Breast epithelium (tissue), 4 donors: ENCODE measurements around the gene OSGIN1. TPM values are rescaled to one million over a fixed set of nuclear protein-coding genes. Genes with fewer than 3 reads are reported as not detected.

ENCODE experiments used
- DNase-seq, 2 donors: peaks; one replicate each; pipeline ENCODE4 v3.0.0-alpha.2; 2019; ENCODE audit warnings: low spot score in 2 of 2
- H3K27ac ChIP-seq, 2 donors: fragments of 200-600 bp; sonication (generic) in 1 of 2; one replicate each; pipeline ENCODE4 v1.5.1; 2016 to 2019; ENCODE audit warnings: mild to moderate bottlenecking in 1 of 2
- H3K27me3 ChIP-seq, 2 donors: fragments of 200-600 bp; sonication (generic) in 1 of 2; one replicate each; pipeline versions ENCODE4 v1.5.1 to v1.6.0; 2017 to 2019; ENCODE audit warnings: control low read depth in 1 of 2, mild to moderate bottlenecking in 1 of 2
- H3K36me3 ChIP-seq: fragments of 200-600 bp; one replicate; pipeline ENCODE4 v1.5.1; 2019
- H3K4me1 ChIP-seq, 2 donors: fragments of 200-600 bp; sonication (generic); one replicate each; pipeline ENCODE4 v1.5.1; 2016 to 2019; ENCODE audit warnings: control low read depth in 1 of 2
- H3K4me3 ChIP-seq, 3 donors: fragments of 200-600 bp; sonication (generic); 1 replicate in 2 of 3; 2 replicates in 1 of 3; pipeline ENCODE4 v1.5.1; 2016 to 2019; ENCODE audit warnings: mild to moderate bottlenecking in 3 of 3, moderate library complexity in 2 of 3
- H3K9me3 ChIP-seq, 2 donors: fragments of 200-600 bp; sonication (generic) in 1 of 2; one replicate each; pipeline ENCODE4 v1.5.1; 2016 to 2019; ENCODE audit warnings: control low read depth in 1 of 2
- CTCF ChIP-seq, 3 donors: fragments of 450-650 bp; IDR thresholded peaks; one replicate each; pipeline ENCODE4 v1.5.1; 2016 to 2017; ENCODE audit warnings: antibody characterized with exemption in 3 of 3, mild to moderate bottlenecking in 3 of 3, moderate library complexity in 3 of 3
- POLR2A ChIP-seq: fragments of 450-650 bp; IDR thresholded peaks from one replicate; pipeline ENCODE4 v1.6.1; 2016; ENCODE audit warnings: antibody characterized with exemption, mild to moderate bottlenecking, moderate library complexity
- POLR2AphosphoS5 ChIP-seq, 3 donors: sonication (generic); formaldehyde crosslinking; IDR thresholded peaks; one replicate each; pipeline ENCODE4 v1.6.1; 2017; ENCODE audit warnings: antibody characterized with exemption in 3 of 3
- intact Hi-C: fragments of 100-400 bp; cut with DNase I; formaldehyde crosslinking; loops from one replicate; pipeline ENCODE4 v1.15.1; 2023; ENCODE audit warnings: low total_unique reads
- total RNA-seq, 3 donors: library from RNA; depleted of rRNA; stranded (reverse); fragments of >200 nt; gene quantifications; one replicate each; pipeline ENCODE4 v1.1.0, GENCODE V29; 2016

OSGIN1 gene
- total RNA-seq, 3 donors from 2014 or later: 3.0 to 3.5 (median 3.3) TPM

- Histone ChIP-seq H3K9me3 (no peaks in the 10 kb centered on the region), H3K27ac (peak overlapping the region; percentile 56 to 85), H3K27me3 (no peaks in the 10 kb centered on the region), H3K4me3 (peak overlapping the region in 2 of 3 donors; percentile 46 to 47), H3K4me1 (no peaks in the 10 kb centered on the region), H3K36me3 (no peaks in the 10 kb centered on the region)
- TF ChIP-seq CTCF (IDR thresholded peaks at IDR 0.05): peak; percentile 71 to 92 (median 83)
- TF ChIP-seq POLR2A: no peak
- TF ChIP-seq POLR2AphosphoS5 (IDR thresholded peaks at IDR 0.05): peak in 1 of 3 donors; percentile 22
- DNase-seq: peak; percentile 67 to 90
- intact Hi-C loops: no loop called here
Measured at GRCh38 chr16:83926726-83927397, 26.2 kb upstream of the OSGIN1 start.

- no peak overlapping the region for H3K4me3 ChIP-seq
- H3K27ac ChIP-seq: no peak overlapping the region
- intact Hi-C loops: no loop called here
- no peak for TF ChIP-seq CTCF (IDR thresholded peaks at IDR 0.05)
- TF ChIP-seq POLR2A: no peak
- TF ChIP-seq POLR2AphosphoS5 (IDR thresholded peaks at IDR 0.05): no peak
- H3K9me3 ChIP-seq: no peaks in the 10 kb centered on the region
- no peaks in the 10 kb centered on the region for H3K36me3 ChIP-seq
- H3K4me1 ChIP-seq: no peaks in the 10 kb centered on the region
- no peak for DNase-seq
- H3K27me3 ChIP-seq: no peaks in the 10 kb centered on the region
Measured at GRCh38 chr16:83928341-83929055, 24.5 kb upstream of the OSGIN1 start.

GRCh38 chr16:83929811-83930555 lies 23.1 kb upstream of the OSGIN1 start:
- H3K9me3 ChIP-seq: no peaks in the 10 kb centered on the region
- no peak for TF ChIP-seq CTCF (IDR thresholded peaks at IDR 0.05)
- TF ChIP-seq POLR2AphosphoS5 (IDR thresholded peaks at IDR 0.05): no peak
- TF ChIP-seq POLR2A: no peak
- intact Hi-C loops: no loop called here
- no peak for DNase-seq
- H3K4me1 ChIP-seq: no peaks in the 10 kb centered on the region
- H3K4me3 ChIP-seq: no peak overlapping the region
- H3K36me3 ChIP-seq: no peaks in the 10 kb centered on the region
- H3K27me3 ChIP-seq: no peaks in the 10 kb centered on the region
- H3K27ac ChIP-seq: no peak overlapping the region

- TF ChIP-seq POLR2A (no peak), POLR2AphosphoS5 (IDR thresholded peaks at IDR 0.05) (no peak), CTCF (IDR thresholded peaks at IDR 0.05) (no peak)
- no peak overlapping the region for H3K27ac ChIP-seq
- intact Hi-C loops: no loop called here
- DNase-seq: no peak
- H3K4me1 ChIP-seq: no peaks in the 10 kb centered on the region
- H3K4me3 ChIP-seq: no peak overlapping the region
- no peaks in the 10 kb centered on the region for H3K36me3 ChIP-seq
- no peaks in the 10 kb centered on the region for H3K9me3 ChIP-seq
- H3K27me3 ChIP-seq: no peaks in the 10 kb centered on the region
Measured at GRCh38 chr16:83930730-83931500, 22.1 kb upstream of the OSGIN1 start.
